Astrocyte (in vitro differentiated cells and primary cell): ENCODE data around the gene KIF26B. TPM values are rescaled to one million over a fixed set of nuclear protein-coding genes. Genes with fewer than 3 reads are reported as not detected.

ENCODE experiments used
- DNase-seq: peaks from one replicate; pipeline ENCODE4 v3.0.0-alpha.2; 2010; ENCODE audit warnings: low read depth
- FAIRE-seq: peaks from 2 replicates; lab custom pipeline; 2011; peaks lifted over from hg19 to GRCh38; lab: Jason Lieb, UNC
- H2AFZ ChIP-seq: 2 replicates; pipeline ENCODE4 v1.6.0; 2012; ENCODE audit warnings: low read depth, low read length, inconsistent platforms
- H3K27ac ChIP-seq: 2 replicates; pipeline ENCODE4 v1.5.1; 2011; ENCODE audit warnings: low read depth, low read length, inconsistent platforms
- H3K27me3 ChIP-seq: 2 replicates; pipeline ENCODE4 v1.6.0; 2011; ENCODE audit warnings: low read length, inconsistent platforms; ENCODE audit not compliant: insufficient read depth
- H3K36me3 ChIP-seq: 2 replicates; pipeline ENCODE4 v1.5.1; 2011; ENCODE audit warnings: low read length, inconsistent platforms; ENCODE audit not compliant: insufficient read depth
- H3K4me1 ChIP-seq: 2 replicates; pipeline ENCODE4 v1.5.1; 2011; ENCODE audit warnings: low read length, inconsistent platforms; ENCODE audit not compliant: insufficient read depth
- H3K4me2 ChIP-seq: 2 replicates; pipeline ENCODE4 v1.6.0; 2012; ENCODE audit warnings: low read length, inconsistent platforms
- H3K4me3 ChIP-seq: 2 replicates; pipeline ENCODE4 v1.5.1; 2011; ENCODE audit warnings: low read depth, mild to moderate bottlenecking, low read length, inconsistent platforms; ENCODE audit not compliant: insufficient read depth
- H3K79me2 ChIP-seq: 2 replicates; pipeline ENCODE4 v1.6.0; 2012; ENCODE audit warnings: mild to moderate bottlenecking, low read length, inconsistent platforms; ENCODE audit not compliant: insufficient read depth
- H3K9ac ChIP-seq: 2 replicates; pipeline ENCODE4 v1.6.0; 2012; ENCODE audit warnings: mild to moderate bottlenecking, low read length, inconsistent platforms
- H3K9me3 ChIP-seq: 2 replicates; pipeline ENCODE4 v1.5.1; 2012; ENCODE audit warnings: low read depth, mild to moderate bottlenecking, low read length, inconsistent platforms; ENCODE audit not compliant: insufficient read depth
- H4K20me1 ChIP-seq: 2 replicates; pipeline ENCODE4 v1.6.0; 2012; ENCODE audit warnings: low read length, inconsistent platforms; ENCODE audit not compliant: insufficient read depth
- H3K27ac Mint-ChIP-seq: one replicate; pipeline ENCODE4 v1.8.0; 2021; ENCODE audit warnings: mild to moderate bottlenecking, mixed read lengths; ENCODE audit not compliant: unreplicated experiment
- H3K27me3 Mint-ChIP-seq: one replicate; pipeline ENCODE4 v1.8.0; 2021; ENCODE audit warnings: low read depth, mixed read lengths; ENCODE audit not compliant: unreplicated experiment
- H3K36me3 Mint-ChIP-seq: one replicate; pipeline ENCODE4 v1.8.0; 2021; ENCODE audit warnings: low read depth, mixed read lengths; ENCODE audit not compliant: unreplicated experiment
- H3K4me1 Mint-ChIP-seq: one replicate; pipeline ENCODE4 v1.8.0; 2021; ENCODE audit warnings: low read depth, mixed read lengths; ENCODE audit not compliant: unreplicated experiment
- H3K4me3 Mint-ChIP-seq: one replicate; pipeline ENCODE4 v1.8.0; 2021; ENCODE audit warnings: mild to moderate bottlenecking, moderate library complexity, mixed read lengths; ENCODE audit not compliant: unreplicated experiment
- H3K9me3 Mint-ChIP-seq: one replicate; pipeline ENCODE4 v1.8.0; 2021; ENCODE audit warnings: mild to moderate bottlenecking, mixed read lengths; ENCODE audit not compliant: unreplicated experiment
- CTCF ChIP-seq: IDR thresholded peaks from 2 replicates; pipeline ENCODE4 v1.5.1; 2011; ENCODE audit warnings: low read depth, mild to moderate bottlenecking, inconsistent platforms, low read length, moderate library complexity; ENCODE audit not compliant: insufficient read depth
- EZH2 ChIP-seq: IDR thresholded peaks from 2 replicates; pipeline ENCODE4 v1.6.1; 2012; ENCODE audit warnings: mild to moderate bottlenecking, low read length, inconsistent platforms; ENCODE audit not compliant: insufficient read depth
- total RNA-seq: library from RNA; stranded (reverse); gene quantifications from 2 replicates; pipeline ENCODE4 v1.2.1, GENCODE V29; 2021

KIF26B gene
- total RNA-seq, 1 donor from 2014 or later, result 6.8 TPM

DNA sequence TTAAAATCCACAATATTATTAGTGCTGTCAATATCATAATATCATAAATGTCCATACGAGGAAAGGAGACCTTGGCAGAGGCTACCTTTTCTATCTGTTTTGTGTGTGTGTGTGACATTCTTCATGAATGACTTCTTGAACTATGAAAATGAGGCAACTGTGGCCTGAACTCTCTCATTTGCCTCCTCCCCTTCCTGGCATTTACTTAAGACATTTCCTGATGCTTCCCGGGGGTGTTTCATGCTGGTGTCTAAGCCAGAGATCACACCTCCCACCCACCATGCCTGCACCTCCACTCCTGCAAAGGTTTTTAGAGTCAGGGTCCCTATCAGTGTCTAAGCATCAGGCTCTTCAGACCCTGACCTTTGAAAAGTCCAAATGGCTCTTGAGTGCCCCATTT, 420.9 kb downstream of the KIF26B start:
- no peaks in the 10 kb centered on the region for H3K9me3 ChIP-seq
- no peaks in the 10 kb centered on the region for H3K27me3 ChIP-seq
- peaks cover 20% of the 10 kb centered on the region for H3K27me3 Mint-ChIP-seq
- no peaks in the 10 kb centered on the region for H3K79me2 ChIP-seq
- H3K9ac ChIP-seq, result no peak overlapping the region
- H3K36me3 ChIP-seq, result no peaks in the 10 kb centered on the region
- H3K9me3 Mint-ChIP-seq, result peaks cover 7% of the 10 kb centered on the region
- peaks cover 5% of the 10 kb centered on the region for H3K36me3 Mint-ChIP-seq
- TF ChIP-seq EZH2 (no peak), CTCF (no peak)
- peaks cover 9% of the 10 kb centered on the region for H3K4me1 Mint-ChIP-seq
- no peak overlapping the region for H3K4me3 Mint-ChIP-seq
- no peak for FAIRE-seq
- H3K27ac ChIP-seq, result no peak overlapping the region
- DNase-seq, result no peak
- H3K4me1 ChIP-seq, result peaks cover 2% of the 10 kb centered on the region
- no peak overlapping the region for H3K4me3 ChIP-seq
- H4K20me1 ChIP-seq, result no peaks in the 10 kb centered on the region
- no peak overlapping the region for H3K27ac Mint-ChIP-seq
- no peak overlapping the region for H2AFZ ChIP-seq
- no peak overlapping the region for H3K4me2 ChIP-seq

DNA sequence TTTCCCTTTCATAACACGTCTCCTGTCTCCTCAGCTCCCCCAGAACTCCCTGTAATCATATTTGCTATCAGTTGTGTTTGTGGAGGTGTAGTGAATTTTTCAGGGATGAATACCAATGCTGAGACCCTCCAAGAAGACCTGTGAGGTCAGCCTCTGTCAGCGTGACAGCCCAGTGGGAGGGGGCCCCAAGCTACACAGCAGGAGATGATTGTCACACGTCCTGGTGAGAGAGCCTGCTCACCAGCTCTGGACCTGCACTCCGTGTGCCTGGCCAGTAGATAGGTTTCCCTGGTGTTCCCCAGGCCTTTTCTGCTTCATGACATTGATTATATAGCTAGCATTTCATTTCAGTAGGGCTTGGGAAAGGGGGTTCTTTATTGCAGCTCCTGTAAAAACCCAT, 421.5 kb downstream of the KIF26B start:
- Mint-ChIP-seq H3K4me3 (no peak overlapping the region), H3K9me3 (peaks cover 8% of the 10 kb centered on the region), H3K4me1 (peaks cover 9% of the 10 kb centered on the region), H3K27ac (peak overlapping the region; percentile 41), H3K36me3 (peaks cover 5% of the 10 kb centered on the region), H3K27me3 (peaks cover 20% of the 10 kb centered on the region)
- Histone ChIP-seq H3K4me1 (peaks cover 2% of the 10 kb centered on the region), H3K4me2 (no peak overlapping the region), H3K36me3 (no peaks in the 10 kb centered on the region), H3K27me3 (no peaks in the 10 kb centered on the region), H2AFZ (no peak overlapping the region), H4K20me1 (no peaks in the 10 kb centered on the region), H3K9me3 (no peaks in the 10 kb centered on the region), H3K27ac (no peak overlapping the region), H3K9ac (no peak overlapping the region), H3K79me2 (no peaks in the 10 kb centered on the region), H3K4me3 (no peak overlapping the region)
- TF ChIP-seq CTCF (no peak), EZH2 (no peak)
- no peak for FAIRE-seq
- no peak for DNase-seq

DNA sequence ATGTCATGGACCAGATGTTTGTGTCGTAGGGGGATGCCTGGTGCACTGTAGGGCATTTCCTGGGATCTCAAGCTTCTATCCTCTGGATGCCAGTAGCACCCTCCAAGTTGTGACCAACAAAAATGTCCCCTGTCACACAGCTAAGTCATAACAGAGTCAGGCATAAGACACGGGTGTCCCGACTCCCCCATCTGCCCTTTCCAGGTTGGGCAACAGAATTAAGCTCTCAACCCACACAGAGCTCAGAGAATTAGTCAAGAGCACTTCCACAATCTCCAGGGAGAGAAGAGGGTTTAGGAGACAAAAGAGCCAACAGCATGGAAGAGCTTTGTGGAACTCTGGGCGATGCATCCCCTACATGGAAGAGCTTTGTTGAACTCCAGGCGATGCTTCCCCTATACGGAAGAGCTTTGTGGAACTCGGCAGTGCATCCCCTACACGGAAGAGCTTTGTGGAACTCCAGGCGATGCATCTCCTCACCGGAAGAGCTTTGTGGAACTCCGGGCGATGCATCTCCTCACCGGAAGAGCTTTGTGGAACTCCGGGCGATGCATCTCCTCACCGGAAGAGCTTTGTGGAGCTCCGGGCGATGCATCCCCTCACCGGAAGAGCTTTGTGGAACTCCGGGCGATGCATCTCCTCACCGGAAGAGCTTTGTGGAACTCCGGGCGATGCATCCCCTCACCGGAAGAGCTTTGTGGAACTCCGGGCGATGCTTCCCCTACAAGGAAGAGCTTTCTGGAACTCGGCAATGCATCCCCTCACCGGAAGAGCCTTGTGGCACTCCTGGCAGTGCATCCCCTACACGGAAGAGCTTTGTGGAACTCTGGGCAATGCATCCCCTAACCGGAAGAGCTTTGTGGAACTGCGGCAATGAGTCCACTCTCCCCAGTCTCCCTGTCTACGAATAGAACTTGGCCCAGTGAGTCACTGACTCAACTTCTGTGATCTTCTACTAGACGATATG, 422.7 kb downstream of the KIF26B start:
- Histone ChIP-seq H3K9me3 (no peaks in the 10 kb centered on the region), H3K4me3 (no peak overlapping the region), H3K27me3 (no peaks in the 10 kb centered on the region), H3K9ac (no peak overlapping the region), H3K4me1 (peaks cover 2% of the 10 kb centered on the region), H3K27ac (no peak overlapping the region), H4K20me1 (no peaks in the 10 kb centered on the region), H3K36me3 (no peaks in the 10 kb centered on the region), H2AFZ (no peak overlapping the region), H3K79me2 (no peaks in the 10 kb centered on the region), H3K4me2 (no peak overlapping the region)
- H3K27ac Mint-ChIP-seq, result no peak overlapping the region
- peaks cover 18% of the 10 kb centered on the region for H3K27me3 Mint-ChIP-seq
- peaks cover 9% of the 10 kb centered on the region for H3K4me1 Mint-ChIP-seq
- peaks cover 5% of the 10 kb centered on the region for H3K36me3 Mint-ChIP-seq
- H3K4me3 Mint-ChIP-seq, result no peak overlapping the region
- peaks cover 8% of the 10 kb centered on the region for H3K9me3 Mint-ChIP-seq
- TF ChIP-seq CTCF (no peak), EZH2 (no peak)
- DNase-seq, result no peak
- FAIRE-seq, result no peak
